IMR-90 (cell line): ENCODE data around the gene ALK. TPM values are rescaled to one million over a fixed set of nuclear protein-coding genes. Genes with fewer than 3 reads are reported as not detected.
A peak's percentile ranks its signal among the peaks of the same experiment; 100 is the strongest.

Experiments used
- ATAC-seq: fragments of 200-7000 bp; cut with Tn5 transposase; 2 replicates; pipeline ENCODE4 v1.9.1; 2020; ENCODE audit warnings: low read depth, mild to moderate bottlenecking, moderate library complexity
- BruUV-seq: library from RNA; stranded (reverse); fragments of 400-500 nt; replicated peaks from 2 replicates; lab custom pipeline; 2021; lab: Mats Ljungman, UMichigan
- CTCF ChIA-PET: fragments of 300-600 bp; formaldehyde crosslinking; extraction: SDS; loops from one replicate; lab custom pipeline; 2021; ENCODE audit warnings: antibody characterized with exemption; lab: Yijun Ruan, JAX
- POLR2A ChIA-PET: fragments of 300-600 bp; sonication (Branson Sonifier 250); formaldehyde crosslinking; loops from one replicate; lab custom pipeline; 2022; ENCODE audit warnings: antibody characterized with exemption; ENCODE audit not compliant: unreplicated experiment; lab: Charles Lee
- DNase-seq: peaks from one replicate; pipeline ENCODE4 v3.0.0; 2013
- H2AFZ ChIP-seq: replicated peaks from 2 replicates; pipeline ENCODE3; 2013; ENCODE audit warnings: low read length, mild to moderate bottlenecking; ENCODE audit not compliant: poor library complexity
- H2AK5ac ChIP-seq: 2 replicates; pipeline ENCODE4 v1.6.1; 2013; ENCODE audit warnings: low read depth, low read length, inconsistent platforms
- H2AK9ac ChIP-seq: replicated peaks from 2 replicates; pipeline ENCODE3; 2013; ENCODE audit warnings: mild to moderate bottlenecking, low read depth, low read length, moderate library complexity; ENCODE audit not compliant: poor library complexity
- H2BK120ac ChIP-seq: 2 replicates; pipeline ENCODE4 v1.6.1; 2013; ENCODE audit warnings: low read depth, low read length, inconsistent platforms
- H2BK15ac ChIP-seq: 3 replicates; pipeline ENCODE4 v1.6.1; 2013; ENCODE audit warnings: low read depth, low read length, inconsistent platforms
- H2BK20ac ChIP-seq: 2 replicates; pipeline ENCODE4 v1.6.1; 2013; ENCODE audit warnings: low read depth, mild to moderate bottlenecking, inconsistent platforms, low read length, moderate library complexity
- H2BK5ac ChIP-seq: 2 replicates; pipeline ENCODE4 v1.6.1; 2013; ENCODE audit warnings: mild to moderate bottlenecking, low read depth, low read length, inconsistent platforms; ENCODE audit not compliant: poor library complexity, severe bottlenecking
- H3K14ac ChIP-seq: replicated peaks from 2 replicates; pipeline ENCODE4 v1.6.1; 2013; ENCODE audit warnings: low read depth, low read length, inconsistent platforms
- H3K18ac ChIP-seq: 2 replicates; pipeline ENCODE4 v1.6.1; 2013; ENCODE audit warnings: low read depth, low read length, control low read depth
- H3K23ac ChIP-seq: 2 replicates; pipeline ENCODE4 v1.6.1; 2013; ENCODE audit warnings: low read depth, low read length, inconsistent platforms
- H3K27ac ChIP-seq: 2 replicates; pipeline ENCODE4 v1.5.1; 2013; ENCODE audit warnings: mild to moderate bottlenecking, control low read depth, low read length; ENCODE audit not compliant: insufficient read depth
- H3K27me3 ChIP-seq: 2 replicates; pipeline ENCODE4 v1.6.1; 2013; ENCODE audit warnings: low read length; ENCODE audit not compliant: control insufficient read depth, insufficient read depth
- H3K36me3 ChIP-seq: 2 replicates; pipeline ENCODE4 v1.6.1; 2013; ENCODE audit warnings: low read length, mixed read lengths; ENCODE audit not compliant: control insufficient read depth, insufficient read depth
- H3K4ac ChIP-seq: 2 replicates; pipeline ENCODE4 v1.6.1; 2013; ENCODE audit warnings: low read depth, low read length, inconsistent platforms
- H3K4me1 ChIP-seq: 2 replicates; pipeline ENCODE4 v1.6.1; 2013; ENCODE audit warnings: low read length, mixed read lengths; ENCODE audit not compliant: control insufficient read depth, insufficient read depth
- H3K4me2 ChIP-seq: 2 replicates; pipeline ENCODE4 v1.6.1; 2013; ENCODE audit warnings: low read depth, mild to moderate bottlenecking, control low read depth, low read length, moderate library complexity
- H3K4me3 ChIP-seq: 2 replicates; pipeline ENCODE4 v1.5.1; 2013; ENCODE audit warnings: low read depth, mild to moderate bottlenecking, control low read depth, low read length, moderate library complexity; ENCODE audit not compliant: insufficient read depth
- H3K56ac ChIP-seq: 2 replicates; pipeline ENCODE4 v1.6.1; 2013; ENCODE audit warnings: low read length, inconsistent platforms; ENCODE audit not compliant: insufficient read depth; ENCODE audit errors: extremely low read depth
- H3K79me1 ChIP-seq, 2 experiments: 2 replicates each; pipeline ENCODE4 v1.6.1; 2013; ENCODE audit warnings: low read length in 2 of 2, inconsistent platforms in 1 of 2, low read depth in 1 of 2
- H3K9ac ChIP-seq: 2 replicates; pipeline ENCODE4 v1.6.1; 2013; ENCODE audit warnings: low read depth, low read length, control low read depth
- H3K9me1 ChIP-seq: 2 replicates; pipeline ENCODE4 v1.6.1; 2013; ENCODE audit warnings: low read length, inconsistent platforms; ENCODE audit not compliant: insufficient read depth
- H3K9me3 ChIP-seq: 2 replicates; pipeline ENCODE4 v1.6.1; 2013; ENCODE audit warnings: low read length; ENCODE audit not compliant: control insufficient read depth, insufficient read depth
- H4K20me1 ChIP-seq: 2 replicates; pipeline ENCODE4 v1.6.1; 2013; ENCODE audit warnings: low read length, inconsistent platforms; ENCODE audit not compliant: insufficient read depth
- H4K5ac ChIP-seq: 2 replicates; pipeline ENCODE4 v1.6.1; 2013; ENCODE audit warnings: mild to moderate bottlenecking, low read depth, low read length, control low read depth
- H4K8ac ChIP-seq, 2 experiments: 2 replicates each; pipeline ENCODE4 v1.6.1; 2013; ENCODE audit warnings: low read depth in 2 of 2, low read length in 2 of 2, control low read depth in 1 of 2, inconsistent platforms in 1 of 2
- H4K91ac ChIP-seq: 2 replicates; pipeline ENCODE4 v1.6.1; 2013; ENCODE audit warnings: low read depth, low read length, inconsistent platforms; ENCODE audit not compliant: insufficient read depth
- BHLHE40 ChIP-seq: fragments of 150-350 bp; IDR thresholded peaks from 2 replicates; pipeline ENCODE4 v1.6.1; 2016; ENCODE audit warnings: mild to moderate bottlenecking, low read depth, low read length
- CEBPB ChIP-seq: IDR thresholded peaks from 2 replicates; pipeline ENCODE4 v1.6.1; 2012; ENCODE audit warnings: low read depth, low read length, improper control_type of control experiment
- CHD1 ChIP-seq: IDR thresholded peaks from 2 replicates; pipeline ENCODE4 v1.6.1; 2012; ENCODE audit warnings: low read depth, low read length, improper control_type of control experiment
- FOS ChIP-seq: fragments of 150-350 bp; IDR thresholded peaks from 2 replicates; pipeline ENCODE4 v1.6.1; 2016; ENCODE audit warnings: low read depth, low read length
- MAFK ChIP-seq: IDR thresholded peaks from 2 replicates; pipeline ENCODE4 v1.6.1; 2012; ENCODE audit warnings: low read depth, low read length, improper control_type of control experiment
- MAZ ChIP-seq: IDR thresholded peaks from 2 replicates; pipeline ENCODE4 v1.6.1; 2012; ENCODE audit warnings: low read depth, mild to moderate bottlenecking, low read length, improper control_type of control experiment, moderate library complexity, borderline replicate concordance
- MXI1 ChIP-seq: IDR thresholded peaks from 2 replicates; pipeline ENCODE4 v1.6.1; 2012; ENCODE audit warnings: low read depth, mild to moderate bottlenecking, low read length, moderate library complexity, borderline replicate concordance
- NFE2L2 ChIP-seq: fragments of 150-350 bp; IDR thresholded peaks from 2 replicates; pipeline ENCODE4 v1.6.1; 2016; ENCODE audit warnings: low read depth, mild to moderate bottlenecking, low read length
- POLR2A ChIP-seq: IDR thresholded peaks from 2 replicates; pipeline ENCODE4 v1.6.1; 2012; ENCODE audit warnings: mild to moderate bottlenecking, low read depth, low read length
- RAD21 ChIP-seq: IDR thresholded peaks from 2 replicates; pipeline ENCODE4 v1.6.1; 2012; ENCODE audit warnings: low read length, improper control_type of control experiment
- RFX5 ChIP-seq: IDR thresholded peaks from 2 replicates; pipeline ENCODE4 v1.8.0; 2012; ENCODE audit warnings: low read depth, mild to moderate bottlenecking, low read length, moderate library complexity
- WGBS, 2 experiments: methylation state at CpG; one replicate each; pipeline versions ENCODE4 v1.1.5 to v1.1.7; 2013; ENCODE audit warnings: missing lambda C conversion rate in 2 of 2; ENCODE audit not compliant: insufficient read length in 1 of 2; ENCODE audit errors: extremely low coverage in 2 of 2; 5-methylcytosine and 5-hydroxymethylcytosine counted together
- dilution Hi-C: fragments of 300-500 bp; cut with HindIII; formaldehyde crosslinking; loops from one replicate; pipeline ENCODE4 v1.14.3; 2018; ENCODE audit warnings: low sequenced_read_pairs; ENCODE audit not compliant: unreplicated experiment
- in situ Hi-C: fragments of 300-500 bp; cut with MboI; formaldehyde crosslinking; loops from 3 replicates; pipeline ENCODE4 v1.14.3; 2019; ENCODE audit warnings: low sequenced_read_pairs, inconsistent platforms, mixed read lengths
- intact Hi-C: fragments of 100-400 bp; cut with micrococcal nuclease; formaldehyde crosslinking; loops from 2 replicates; pipeline ENCODE4 v1.10.0; 2022
- polyA plus RNA-seq, 3 experiments: library from polyadenylated mRNA; depleted of rRNA; stranded (reverse); fragments of >200 nt; gene quantifications; 2 replicates each; pipeline ENCODE4 v1.2.3, GENCODE V29; 2012; ENCODE audit warnings: low replicate concordance in 1 of 3
- total RNA-seq: library from RNA; depleted of rRNA; stranded (reverse); fragments of >200 nt; gene quantifications from 2 replicates; pipeline ENCODE4 v1.2.3, GENCODE V29; 2012
- TF ChIP-seq, protein P1 (sequence below): fragments of 150-350 bp; IDR thresholded peaks from 2 replicates; pipeline ENCODE4 v1.6.1; 2016; ENCODE audit warnings: low read depth, mild to moderate bottlenecking, low read length, moderate library complexity, borderline replicate concordance
- TF ChIP-seq, protein P2 (sequence below): conservative IDR thresholded peaks from 2 replicates; pipeline ENCODE4 v1.5.1; 2012; ENCODE audit warnings: mild to moderate bottlenecking, low read depth, low read length, improper control_type of control experiment
- TF ChIP-seq, protein P3 (sequence below): fragments of 150-350 bp; IDR thresholded peaks from 2 replicates; pipeline ENCODE4 v1.6.1; 2017; ENCODE audit warnings: mild to moderate bottlenecking, antibody characterized with exemption, low read length, low read depth

ALK gene
- total and polyA plus RNA-seq, 2 of the 4 experiments (the other 2 are of a cell fraction), result not detected

DNA sequence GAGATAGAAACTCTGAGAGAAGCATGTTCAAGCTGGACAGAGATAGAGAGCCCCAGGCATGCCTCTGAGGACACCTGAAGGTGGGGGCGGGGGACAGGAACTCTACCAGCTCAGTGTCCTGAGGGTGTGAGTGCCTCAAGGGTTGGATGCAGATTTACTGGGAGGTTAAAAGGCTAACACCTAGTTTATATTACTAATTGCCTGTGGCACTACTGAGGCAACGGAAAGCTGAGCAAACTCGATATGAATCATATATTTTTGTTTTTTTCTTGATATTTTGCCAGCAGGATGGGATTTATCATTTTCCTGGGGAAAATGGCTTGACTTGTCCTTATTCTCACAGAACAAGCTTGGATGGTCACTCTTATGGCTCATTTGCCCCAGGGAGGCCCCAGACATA lies 319.5 kb downstream of the ALK start:
- no peaks in the 10 kb centered on the region for H3K9me1 ChIP-seq
- H3K9ac ChIP-seq, result no peak overlapping the region
- no CpG with 5 or more reads among the region's 3 CpGs for WGBS, 2 experiments
- no peak overlapping the region for H3K18ac ChIP-seq
- ATAC-seq (peak; percentile 24), DNase-seq (peak; percentile 8)
- no peak overlapping the region for H3K4me2 ChIP-seq
- H2BK5ac ChIP-seq, result no peak overlapping the region
- no peak overlapping the region for H4K91ac ChIP-seq
- no peak overlapping the region for H3K27ac ChIP-seq
- intact Hi-C loops, result no loop called here
- no peak overlapping the region for H4K8ac ChIP-seq
- CTCF ChIA-PET, result no interaction called here
- H2AK5ac ChIP-seq, result no peak overlapping the region
- dilution Hi-C loops, result no loop called here
- H3K36me3 ChIP-seq, result no peaks in the 10 kb centered on the region
- no peak overlapping the region; the same call in 2 of the 3 replicates for H2BK15ac ChIP-seq
- no peak overlapping the region for H4K5ac ChIP-seq
- BruUV-seq, result no TSS peak
- in situ Hi-C loops, result no loop called here
- TF ChIP-seq CHD1 (no peak), MAZ (no peak), CEBPB (no peak), RFX5 (no peak), MAFK (no peak), NFE2L2 (no peak), FOS (no peak), RAD21 (no peak), MXI1 (no peak), POLR2A (no peak), BHLHE40 (no peak)
- TF ChIP-seq, protein P1, sequence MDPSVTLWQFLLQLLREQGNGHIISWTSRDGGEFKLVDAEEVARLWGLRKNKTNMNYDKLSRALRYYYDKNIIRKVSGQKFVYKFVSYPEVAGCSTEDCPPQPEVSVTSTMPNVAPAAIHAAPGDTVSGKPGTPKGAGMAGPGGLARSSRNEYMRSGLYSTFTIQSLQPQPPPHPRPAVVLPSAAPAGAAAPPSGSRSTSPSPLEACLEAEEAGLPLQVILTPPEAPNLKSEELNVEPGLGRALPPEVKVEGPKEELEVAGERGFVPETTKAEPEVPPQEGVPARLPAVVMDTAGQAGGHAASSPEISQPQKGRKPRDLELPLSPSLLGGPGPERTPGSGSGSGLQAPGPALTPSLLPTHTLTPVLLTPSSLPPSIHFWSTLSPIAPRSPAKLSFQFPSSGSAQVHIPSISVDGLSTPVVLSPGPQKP, result no peak
- TF ChIP-seq, protein P2, sequence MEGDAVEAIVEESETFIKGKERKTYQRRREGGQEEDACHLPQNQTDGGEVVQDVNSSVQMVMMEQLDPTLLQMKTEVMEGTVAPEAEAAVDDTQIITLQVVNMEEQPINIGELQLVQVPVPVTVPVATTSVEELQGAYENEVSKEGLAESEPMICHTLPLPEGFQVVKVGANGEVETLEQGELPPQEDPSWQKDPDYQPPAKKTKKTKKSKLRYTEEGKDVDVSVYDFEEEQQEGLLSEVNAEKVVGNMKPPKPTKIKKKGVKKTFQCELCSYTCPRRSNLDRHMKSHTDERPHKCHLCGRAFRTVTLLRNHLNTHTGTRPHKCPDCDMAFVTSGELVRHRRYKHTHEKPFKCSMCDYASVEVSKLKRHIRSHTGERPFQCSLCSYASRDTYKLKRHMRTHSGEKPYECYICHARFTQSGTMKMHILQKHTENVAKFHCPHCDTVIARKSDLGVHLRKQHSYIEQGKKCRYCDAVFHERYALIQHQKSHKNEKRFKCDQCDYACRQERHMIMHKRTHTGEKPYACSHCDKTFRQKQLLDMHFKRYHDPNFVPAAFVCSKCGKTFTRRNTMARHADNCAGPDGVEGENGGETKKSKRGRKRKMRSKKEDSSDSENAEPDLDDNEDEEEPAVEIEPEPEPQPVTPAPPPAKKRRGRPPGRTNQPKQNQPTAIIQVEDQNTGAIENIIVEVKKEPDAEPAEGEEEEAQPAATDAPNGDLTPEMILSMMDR, result no peak
- TF ChIP-seq, protein P3, sequence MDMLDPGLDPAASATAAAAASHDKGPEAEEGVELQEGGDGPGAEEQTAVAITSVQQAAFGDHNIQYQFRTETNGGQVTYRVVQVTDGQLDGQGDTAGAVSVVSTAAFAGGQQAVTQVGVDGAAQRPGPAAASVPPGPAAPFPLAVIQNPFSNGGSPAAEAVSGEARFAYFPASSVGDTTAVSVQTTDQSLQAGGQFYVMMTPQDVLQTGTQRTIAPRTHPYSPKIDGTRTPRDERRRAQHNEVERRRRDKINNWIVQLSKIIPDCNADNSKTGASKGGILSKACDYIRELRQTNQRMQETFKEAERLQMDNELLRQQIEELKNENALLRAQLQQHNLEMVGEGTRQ, result no peak
- no peaks in the 10 kb centered on the region for H3K27me3 ChIP-seq
- POLR2A ChIA-PET, result no interaction called here
- no peak overlapping the region for H3K4me3 ChIP-seq
- no peak overlapping the region for H3K56ac ChIP-seq
- peaks cover 7% of the 10 kb centered on the region; the same call in 1 of the 2 replicates for H3K4me1 ChIP-seq
- no peaks in the 10 kb centered on the region for H3K79me1 ChIP-seq
- no peaks in the 10 kb centered on the region for H4K20me1 ChIP-seq
- peaks cover 2% of the 10 kb centered on the region; the same call in 1 of the 2 replicates for H3K9me3 ChIP-seq
- H3K4ac ChIP-seq, result 0 out of 2 replicates have a peak overlapping the region, but pooled peaks have one; percentile 15
- no peak overlapping the region for H3K14ac ChIP-seq
- 0 out of 2 replicates have a peak overlapping the region, but pooled peaks have one; percentile 28 for H2BK20ac ChIP-seq
- H2BK120ac ChIP-seq, result no peak overlapping the region
- H3K23ac ChIP-seq, result no peak overlapping the region
- H2AK9ac ChIP-seq, result no peak overlapping the region
- no peak overlapping the region for H2AFZ ChIP-seq
